ENCODE results near the gene NEGR1.

The NEGR1 gene

DNA sequence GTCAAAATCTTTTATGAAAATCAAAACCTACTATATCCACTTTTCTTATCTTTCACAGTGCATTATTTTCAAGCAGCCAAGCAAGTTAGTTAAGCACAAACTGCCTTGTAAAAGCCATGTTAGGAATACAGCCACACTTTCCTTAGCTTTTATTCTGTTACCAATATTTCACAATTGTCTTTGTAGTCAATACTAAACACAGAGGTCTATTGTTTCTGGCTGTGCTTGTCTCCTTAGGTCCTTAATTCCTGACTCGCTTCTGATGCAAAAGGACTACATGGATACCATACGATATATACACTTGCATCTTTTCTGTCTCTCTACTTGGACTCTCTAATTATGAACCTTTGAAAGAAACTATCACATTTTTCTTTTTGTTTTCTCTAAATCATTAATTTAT, 331.8 kb downstream of the NEGR1 start:
- Histone ChIP-seq H3K27ac (no peak overlapping the region), H3K27me3 (ENCODE audit: insufficient read depth, low read depth, severe bottlenecking) (no peaks in the 10 kb centered on the region), H3K36me3 (no peaks in the 10 kb centered on the region), H3K4me3 (ENCODE audit: low read depth, low read length) (no peak overlapping the region), H3K9me3 (ENCODE audit: severe bottlenecking) (no peaks in the 10 kb centered on the region)
- no peak for DNase-seq
- TF ChIP-seq, protein P1, sequence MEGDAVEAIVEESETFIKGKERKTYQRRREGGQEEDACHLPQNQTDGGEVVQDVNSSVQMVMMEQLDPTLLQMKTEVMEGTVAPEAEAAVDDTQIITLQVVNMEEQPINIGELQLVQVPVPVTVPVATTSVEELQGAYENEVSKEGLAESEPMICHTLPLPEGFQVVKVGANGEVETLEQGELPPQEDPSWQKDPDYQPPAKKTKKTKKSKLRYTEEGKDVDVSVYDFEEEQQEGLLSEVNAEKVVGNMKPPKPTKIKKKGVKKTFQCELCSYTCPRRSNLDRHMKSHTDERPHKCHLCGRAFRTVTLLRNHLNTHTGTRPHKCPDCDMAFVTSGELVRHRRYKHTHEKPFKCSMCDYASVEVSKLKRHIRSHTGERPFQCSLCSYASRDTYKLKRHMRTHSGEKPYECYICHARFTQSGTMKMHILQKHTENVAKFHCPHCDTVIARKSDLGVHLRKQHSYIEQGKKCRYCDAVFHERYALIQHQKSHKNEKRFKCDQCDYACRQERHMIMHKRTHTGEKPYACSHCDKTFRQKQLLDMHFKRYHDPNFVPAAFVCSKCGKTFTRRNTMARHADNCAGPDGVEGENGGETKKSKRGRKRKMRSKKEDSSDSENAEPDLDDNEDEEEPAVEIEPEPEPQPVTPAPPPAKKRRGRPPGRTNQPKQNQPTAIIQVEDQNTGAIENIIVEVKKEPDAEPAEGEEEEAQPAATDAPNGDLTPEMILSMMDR (IDR thresholded peaks at IDR 0.05; ENCODE audit: low read depth, low read length) = no peak

DNA sequence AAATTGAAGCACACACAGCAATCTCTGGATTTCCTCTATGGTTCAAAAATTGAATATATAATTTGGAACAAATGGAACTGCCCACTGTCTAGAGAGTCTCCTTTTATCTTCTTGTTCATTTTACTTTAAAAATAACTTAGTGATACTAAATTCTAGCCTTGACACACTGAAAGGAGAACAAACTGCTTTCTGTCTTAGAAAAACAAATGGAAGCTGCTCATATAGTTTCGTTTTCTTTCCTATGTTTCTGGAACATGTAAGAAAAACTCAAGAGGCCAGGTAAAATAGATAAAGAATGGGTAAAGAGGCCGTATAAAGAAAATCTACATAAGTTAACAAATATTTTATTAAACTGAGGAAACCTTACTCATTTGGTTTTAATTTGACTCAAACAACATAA, 332.7 kb downstream of the NEGR1 start:
- Histone ChIP-seq H3K27me3 (ENCODE audit: insufficient read depth, low read depth, severe bottlenecking) (no peaks in the 10 kb centered on the region), H3K4me3 (ENCODE audit: low read depth, low read length) (no peak overlapping the region), H3K36me3 (no peaks in the 10 kb centered on the region), H3K9me3 (ENCODE audit: severe bottlenecking) (no peaks in the 10 kb centered on the region), H3K27ac (no peak overlapping the region)
- no peak for DNase-seq
- TF ChIP-seq, protein P1 (IDR thresholded peaks at IDR 0.05; ENCODE audit: low read depth, low read length) = no peak

DNA sequence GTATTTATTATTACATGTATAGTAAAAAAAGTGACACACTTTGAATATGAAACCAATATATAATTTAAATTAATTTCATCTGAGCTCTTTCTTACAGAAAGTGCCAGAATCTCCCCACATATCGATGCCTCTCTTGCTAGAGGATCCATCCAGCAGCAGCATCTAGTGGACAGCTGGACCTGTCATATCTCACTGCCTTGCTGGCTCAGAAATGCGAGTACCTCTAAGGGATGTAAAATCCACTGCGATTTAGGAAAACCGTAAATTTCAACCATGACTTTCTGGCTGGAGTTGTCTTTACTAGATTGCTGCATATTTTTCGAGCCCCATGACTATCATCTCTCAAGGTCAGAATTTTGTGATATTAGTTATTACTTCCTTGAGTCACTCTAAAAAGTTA, 333.8 kb downstream of the NEGR1 start:
- DNase-seq = no peak
- no peak overlapping the region for H3K4me3 ChIP-seq (ENCODE audit: low read depth, low read length)
- no peaks in the 10 kb centered on the region for H3K9me3 ChIP-seq (ENCODE audit: severe bottlenecking)
- H3K27me3 ChIP-seq (ENCODE audit: insufficient read depth, low read depth, severe bottlenecking) = no peaks in the 10 kb centered on the region
- H3K27ac ChIP-seq = no peak overlapping the region
- no peaks in the 10 kb centered on the region for H3K36me3 ChIP-seq
- TF ChIP-seq, protein P1 (IDR thresholded peaks at IDR 0.05; ENCODE audit: low read depth, low read length) = no peak

DNA sequence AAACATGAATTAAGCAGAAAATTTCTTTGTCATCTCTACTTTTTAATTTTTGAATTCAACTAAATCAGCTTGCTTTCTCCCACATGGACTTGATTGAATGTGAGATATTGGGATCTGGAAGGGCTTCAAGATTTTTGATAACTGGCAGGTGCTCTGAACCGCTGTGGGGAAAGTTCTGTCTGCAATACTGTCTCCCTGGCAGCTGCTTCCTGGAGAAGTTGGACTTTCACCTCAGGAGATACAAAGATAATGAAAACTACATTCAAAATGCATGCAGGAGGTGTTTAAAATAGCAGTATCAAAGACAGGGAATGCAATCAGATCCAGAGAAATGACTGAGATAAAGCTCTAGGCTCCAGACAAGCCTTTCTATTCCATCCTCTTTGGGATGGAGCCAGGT, 338.3 kb downstream of the NEGR1 start:
- no peak overlapping the region for H3K27ac ChIP-seq
- no peak overlapping the region for H3K4me3 ChIP-seq (ENCODE audit: low read depth, low read length)
- H3K36me3 ChIP-seq = no peaks in the 10 kb centered on the region
- no peaks in the 10 kb centered on the region for H3K27me3 ChIP-seq (ENCODE audit: insufficient read depth, low read depth, severe bottlenecking)
- H3K9me3 ChIP-seq (ENCODE audit: severe bottlenecking) = no peaks in the 10 kb centered on the region
- no peak for DNase-seq
- TF ChIP-seq, protein P1 (IDR thresholded peaks at IDR 0.05; ENCODE audit: low read depth, low read length) = no peak

DNA sequence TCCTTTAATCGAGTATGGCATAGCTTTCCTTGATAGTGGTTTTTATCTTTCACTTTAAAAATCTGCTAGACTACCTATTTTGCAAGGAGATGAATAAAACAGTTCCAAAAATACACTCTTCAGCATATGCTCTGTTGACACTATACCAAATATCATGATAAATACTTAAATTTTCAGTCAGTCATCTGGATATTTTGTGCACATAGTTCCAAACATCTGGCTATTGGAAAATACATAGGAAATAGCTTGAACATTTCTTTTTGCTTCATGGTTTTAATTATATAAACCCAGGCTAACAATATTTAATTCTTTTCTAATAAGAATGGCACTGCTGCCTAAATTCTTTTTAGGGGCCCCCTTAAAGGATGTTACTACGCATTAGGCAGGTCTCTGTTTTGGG, 342.1 kb downstream of the NEGR1 start:
- no peak for DNase-seq
- H3K36me3 ChIP-seq = no peaks in the 10 kb centered on the region

DNA sequence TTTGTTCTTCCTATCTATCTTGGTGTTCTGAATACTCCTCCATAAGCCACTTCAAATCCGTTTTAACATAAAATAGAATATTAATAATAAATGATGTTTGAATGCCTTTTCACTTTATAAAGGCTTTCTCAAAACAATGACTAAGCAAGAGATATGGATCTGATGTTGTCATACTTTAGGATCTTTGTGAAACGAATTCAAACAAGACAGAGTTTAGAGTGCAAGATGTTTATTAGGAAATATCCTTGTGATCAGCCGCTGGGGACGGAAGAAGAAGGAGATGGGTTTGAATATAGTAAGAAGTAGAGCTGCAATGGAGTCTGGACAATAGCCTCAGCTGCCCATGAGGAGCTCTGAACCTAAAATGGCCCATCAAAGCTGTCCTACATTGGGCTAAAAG, 351.8 kb downstream of the NEGR1 start:
- TF ChIP-seq, protein P1 (IDR thresholded peaks at IDR 0.05; ENCODE audit: low read depth, low read length) = no peak
- no peaks in the 10 kb centered on the region for H3K9me3 ChIP-seq (ENCODE audit: severe bottlenecking)

More for the DNA sequence above, 342.1 kb downstream of the NEGR1 start:
- TF ChIP-seq, protein P1 (IDR thresholded peaks at IDR 0.05; ENCODE audit: low read depth, low read length) = no peak
- Histone ChIP-seq H3K4me3 (ENCODE audit: low read depth, low read length) (no peak overlapping the region), H3K27ac (no peak overlapping the region), H3K9me3 (ENCODE audit: severe bottlenecking) (no peaks in the 10 kb centered on the region), H3K27me3 (ENCODE audit: insufficient read depth, low read depth, severe bottlenecking) (no peaks in the 10 kb centered on the region)

More for the DNA sequence above, 351.8 kb downstream of the NEGR1 start:
- Histone ChIP-seq H3K36me3 (no peaks in the 10 kb centered on the region), H3K27ac (no peak overlapping the region), H3K27me3 (ENCODE audit: insufficient read depth, low read depth, severe bottlenecking) (no peaks in the 10 kb centered on the region), H3K4me3 (ENCODE audit: low read depth, low read length) (no peak overlapping the region)
- no peak for DNase-seq

Measured in WERI-Rb-1 (cell line).